Right lobe of liver (tissue), 6 donors: Measurements from ENCODE around the gene OR1L6. TPM values are rescaled to one million over a fixed set of nuclear protein-coding genes. Genes with fewer than 3 reads are reported as not detected.

Experiments
- ATAC-seq, 4 donors: fragments of 200-7000 bp; cut with Tn5 transposase; one replicate each; pipeline ENCODE4 v1.9.1; 2020; ENCODE audit warnings: mild to moderate bottlenecking in 4 of 4, moderate library complexity in 4 of 4
- DNase-seq, 3 donors: peaks; one replicate each; pipeline ENCODE4 v3.0.0-alpha.2; 2020
- H3K27ac ChIP-seq, 3 donors: fragments of 200-600 bp; one replicate each; pipeline ENCODE4 v1.8.0; 2022
- H3K27me3 ChIP-seq, 2 donors: fragments of 200-600 bp; one replicate each; pipeline ENCODE4 v1.8.0; 2022
- H3K36me3 ChIP-seq, 4 donors: fragments of 200-600 bp; sonication (generic) in 1 of 4; one replicate each; pipeline versions ENCODE4 v1.5.1 to v1.8.0; 2017 to 2022; ENCODE audit warnings: control low read depth in 1 of 4
- H3K4me1 ChIP-seq, 4 donors: fragments of 200-600 bp; sonication (generic) in 1 of 4; one replicate each; pipeline versions ENCODE4 v1.5.1 to v1.8.0; 2017 to 2022; ENCODE audit warnings: control low read depth in 1 of 4
- H3K4me3 ChIP-seq, 3 donors: fragments of 200-600 bp; one replicate each; pipeline ENCODE4 v1.8.0; 2022
- H3K9me3 ChIP-seq, 4 donors: fragments of 200-600 bp; sonication (generic) in 1 of 4; one replicate each; pipeline versions ENCODE4 v1.5.1 to v1.8.0; 2017 to 2022; ENCODE audit warnings: control low read depth in 1 of 4
- CTCF ChIP-seq, 4 donors: fragments of 200-600 bp in 3 of 4; fragments of 450-650 bp in 1 of 4; IDR thresholded peaks; one replicate each; pipeline versions ENCODE4 v1.5.1 to v1.8.0; 2016 to 2022; ENCODE audit warnings: antibody characterized with exemption in 4 of 4, mild to moderate bottlenecking in 2 of 4
- POLR2A ChIP-seq: fragments of 450-650 bp; IDR thresholded peaks from one replicate; pipeline ENCODE4 v1.6.1; 2017; ENCODE audit warnings: antibody characterized with exemption, mild to moderate bottlenecking
- WGBS: methylation state at CpG from one replicate; pipeline ENCODE4 v1.1.6; 2018; ENCODE audit warnings: low coverage, low lambda C conversion rate; ENCODE audit not compliant: insufficient coverage; ENCODE audit errors: missing lambda C conversion rate; 5-methylcytosine and 5-hydroxymethylcytosine counted together
- intact Hi-C, 2 donors: fragments of 100-400 bp; cut with DNase I; formaldehyde crosslinking; loops; one replicate each; pipeline versions ENCODE4 v1.11.2 to v1.14.1; 2022
- total RNA-seq, 6 experiments: library from RNA; depleted of rRNA in 2 of 6; stranded (reverse); fragments of >200 nt in 2 of 6; fragmentation: NEBNext Ultra II Directional in 3 of 6; extraction: Animal tissue kit (Norgen Biotek cat#: 25700) in 3 of 6; gene quantifications; one replicate each; pipeline versions ENCODE4 v1.1.0 to v1.2.4, GENCODE V29; 2016 to 2023
- donor health status: DM: no; HTN: yes; CAD: no.
- donor health status: DM: no; HTN: no; CAD: no.
- donor health status: DM: no; HTN: no; CAD: no.
- donor health status: DM: no; HTN: yes; CAD: no.
- donor health status: DM: no; HTN: yes; CAD: no.

The OR1L6 gene
- total RNA-seq, 6 experiments from 2014 or later: not detected

DNA sequence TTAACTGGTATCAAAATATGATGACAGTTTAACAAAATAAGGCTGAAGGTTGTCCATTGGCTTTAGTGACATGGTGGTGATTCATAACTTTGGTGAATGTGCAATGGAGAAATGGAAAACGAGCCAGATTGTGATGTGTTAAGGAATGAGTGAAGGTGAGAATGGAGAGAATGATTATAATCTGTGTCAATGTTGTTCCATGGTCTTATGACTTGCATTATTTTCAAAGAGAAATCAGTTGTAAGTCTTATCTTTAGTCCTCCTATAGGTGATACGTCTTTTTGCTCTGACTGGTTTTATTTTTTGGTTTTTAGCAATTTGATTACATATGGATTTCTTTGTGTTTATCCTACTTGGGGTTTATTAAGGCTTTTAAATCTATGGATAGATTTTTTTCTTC lies 12.7 kb downstream of the OR1L6 start:
- DNase-seq (no peak), ATAC-seq (no peak)
- no peak for TF ChIP-seq CTCF (IDR thresholded peaks at IDR 0.05)
- TF ChIP-seq POLR2A: no peak
- no peak overlapping the region for H3K4me3 ChIP-seq
- no peak overlapping the region for H3K27ac ChIP-seq
- WGBS: 33% methylated on average over 2 of the region's 2 CpGs
- intact Hi-C loops: no loop called here
- H3K36me3 ChIP-seq: no peaks in the 10 kb centered on the region
- no peaks in the 10 kb centered on the region for H3K27me3 ChIP-seq
- peaks cover 0 to 7% (median 0%) of the 10 kb centered on the region in 4 donors for H3K9me3 ChIP-seq
- H3K4me1 ChIP-seq: no peaks in the 10 kb centered on the region

DNA sequence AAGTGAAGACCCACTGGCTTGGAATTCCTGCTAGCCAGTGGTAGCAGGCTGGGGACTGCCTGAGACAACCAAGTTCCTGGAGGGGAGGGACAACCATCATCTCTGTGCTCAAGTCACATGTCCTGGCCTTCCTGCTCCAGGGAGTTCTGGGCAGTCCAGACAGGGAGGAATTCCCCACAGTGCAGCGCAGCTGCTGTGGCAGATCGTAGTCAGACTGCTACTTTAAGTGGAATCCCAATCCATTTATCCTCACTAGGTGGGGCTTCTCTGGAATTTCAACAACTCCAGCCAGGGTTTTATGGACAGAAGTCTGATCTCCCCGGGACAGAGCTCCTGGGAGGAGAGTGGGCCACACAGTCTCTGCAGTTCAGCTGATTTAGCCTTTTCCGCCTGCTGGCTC lies 25.7 kb downstream of the OR1L6 start:
- no peaks in the 10 kb centered on the region for H3K27me3 ChIP-seq
- TF ChIP-seq POLR2A (no peak), CTCF (IDR thresholded peaks at IDR 0.05) (no peak)
- no peak overlapping the region for H3K4me3 ChIP-seq
- H3K9me3 ChIP-seq: no peaks in the 10 kb centered on the region
- ATAC-seq (no peak), DNase-seq (no peak)
- no peaks in the 10 kb centered on the region for H3K36me3 ChIP-seq
- no peaks in the 10 kb centered on the region for H3K4me1 ChIP-seq
- no peak overlapping the region for H3K27ac ChIP-seq
- intact Hi-C loops: no loop called here
- WGBS: no CpG with 5 or more reads among the region's 4 CpGs

GRCh38 chr9:122777052-122777451 lies 34.9 kb downstream of the OR1L6 start:
- Histone ChIP-seq H3K9me3 (peaks cover 0 to 5% (median 0%) of the 10 kb centered on the region in 4 donors), H3K4me3 (no peak overlapping the region), H3K27me3 (no peaks in the 10 kb centered on the region), H3K4me1 (no peaks in the 10 kb centered on the region), H3K36me3 (no peaks in the 10 kb centered on the region), H3K27ac (no peak overlapping the region)
- TF ChIP-seq POLR2A (no peak), CTCF (IDR thresholded peaks at IDR 0.05) (no peak)
- DNase-seq: no peak
- no peak for ATAC-seq
- WGBS: 57% methylated on average over 7 of the region's 8 CpGs
- intact Hi-C loops: no loop called here

DNA sequence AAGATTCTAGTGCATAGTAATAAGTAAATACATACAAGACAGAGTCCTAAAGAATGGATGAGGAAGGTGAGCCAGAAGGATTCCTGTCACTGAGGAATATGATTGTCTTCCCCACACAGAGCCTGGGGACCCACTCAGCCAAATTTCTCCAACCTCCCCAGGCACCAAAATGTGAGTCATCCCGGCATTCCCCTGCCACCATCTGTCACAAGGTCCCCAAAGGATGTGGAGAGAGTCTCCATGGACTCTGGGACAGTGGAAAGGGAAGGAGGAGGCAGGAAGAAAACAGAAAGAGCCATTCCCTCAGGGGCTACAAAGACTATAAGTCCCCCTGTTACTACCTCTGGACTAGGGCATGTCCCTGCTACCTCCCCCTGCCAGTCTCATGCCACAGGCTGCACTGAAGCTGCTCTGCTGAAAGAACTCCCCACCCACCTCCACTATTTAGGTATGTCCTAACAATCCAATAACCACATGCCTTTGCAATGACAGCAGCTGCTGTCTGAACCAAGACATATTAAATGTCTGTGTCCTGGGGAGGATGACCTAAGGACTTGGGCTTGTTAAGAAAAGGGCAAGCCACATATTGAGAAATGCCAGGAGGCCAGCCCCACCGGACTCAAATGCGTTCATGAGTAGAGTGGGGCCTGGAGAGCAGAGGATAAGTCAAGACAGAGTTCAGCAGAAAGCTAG lies 36.0 kb downstream of the OR1L6 start:
- no CpG with 5 or more reads among the region's 3 CpGs for WGBS
- H3K4me3 ChIP-seq: no peak overlapping the region
- H3K9me3 ChIP-seq: peaks cover 0 to 4% (median 0%) of the 10 kb centered on the region in 4 donors
- H3K27ac ChIP-seq: no peak overlapping the region
- DNase-seq (no peak), ATAC-seq (no peak)
- no peak for TF ChIP-seq CTCF (IDR thresholded peaks at IDR 0.05)
- TF ChIP-seq POLR2A: no peak
- no peaks in the 10 kb centered on the region for H3K27me3 ChIP-seq
- H3K4me1 ChIP-seq: no peaks in the 10 kb centered on the region
- no peaks in the 10 kb centered on the region for H3K36me3 ChIP-seq
- intact Hi-C loops: no loop called here
